MV-4-11 (cell line): ENCODE measurements around the gene TTC1.
"Not testable (repeated sequence)": the region's sequence is repeated elsewhere in the genome, so short reads cannot be mapped to it uniquely, and the experiment has no call there.

Experiments
- DNase-seq: peaks from one replicate; lab custom pipeline; 2025; lab: John Stamatoyannopoulos, UW

The TTC1 gene

DNA sequence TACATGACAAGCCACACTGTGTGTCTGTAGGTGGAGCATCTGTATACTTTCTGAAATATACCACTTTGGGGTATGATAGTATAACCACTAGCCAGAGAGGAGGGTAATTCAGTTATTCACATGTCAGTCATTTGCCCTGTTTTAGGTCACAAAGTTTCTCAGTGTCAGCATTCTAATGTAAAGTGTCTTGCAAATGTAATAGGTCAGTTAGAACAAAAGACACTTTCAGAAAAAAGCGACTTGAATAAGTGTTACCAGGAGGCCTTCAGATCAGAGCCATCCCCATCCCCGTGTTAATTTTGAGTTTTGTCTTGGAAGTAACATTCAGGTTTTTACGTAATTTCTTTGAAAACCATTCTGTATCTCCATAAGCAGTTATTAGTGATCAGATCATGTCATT is 33.7 kb downstream of the TTC1 start:
- no peak for DNase-seq

- peak; percentile 88 for DNase-seq
These were observed 35.5 kb downstream of the TTC1 start for GRCh38 chr5:160044391-160044804.

DNA sequence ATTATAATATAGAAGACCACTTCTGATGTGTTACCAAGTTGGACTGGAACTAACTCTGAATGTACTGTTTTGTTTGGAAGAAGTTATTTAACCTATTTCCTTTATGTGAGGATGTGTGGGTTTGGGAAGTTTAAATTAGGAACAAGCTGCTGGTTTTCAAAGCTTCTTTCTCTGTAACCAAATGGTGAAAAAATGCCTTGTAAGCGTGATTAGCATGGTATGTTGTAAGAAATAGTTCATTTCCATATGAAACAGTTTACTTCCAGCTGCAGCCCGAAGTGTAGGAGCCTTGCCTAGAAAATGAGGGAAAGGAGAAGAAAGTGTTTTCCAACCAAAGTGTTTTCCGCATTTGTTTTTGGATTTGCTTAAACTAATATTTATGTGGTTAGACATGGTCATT is 36.0 kb downstream of the TTC1 start:
- peak; percentile 55 for DNase-seq

DNA sequence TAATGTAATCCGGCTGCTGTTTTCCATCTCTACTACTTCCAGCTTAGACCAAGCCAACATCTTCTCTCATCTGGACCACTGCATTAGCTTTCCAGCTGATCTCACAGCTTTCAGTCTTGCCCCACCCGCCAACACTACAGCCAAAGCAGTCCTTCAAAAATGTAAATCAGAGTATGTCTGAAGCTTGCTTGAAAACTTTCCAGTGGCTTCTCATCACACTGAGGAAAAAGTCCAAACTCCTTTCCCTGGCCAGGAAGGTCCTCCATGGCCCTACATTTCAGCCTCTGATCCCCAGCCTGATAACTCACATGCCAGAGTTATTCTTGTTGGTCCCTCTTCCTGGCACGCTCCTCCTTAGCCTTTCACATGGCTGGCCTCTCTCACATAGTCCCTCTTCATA is 38.5 kb downstream of the TTC1 start:
- DNase-seq: no peak

DNA sequence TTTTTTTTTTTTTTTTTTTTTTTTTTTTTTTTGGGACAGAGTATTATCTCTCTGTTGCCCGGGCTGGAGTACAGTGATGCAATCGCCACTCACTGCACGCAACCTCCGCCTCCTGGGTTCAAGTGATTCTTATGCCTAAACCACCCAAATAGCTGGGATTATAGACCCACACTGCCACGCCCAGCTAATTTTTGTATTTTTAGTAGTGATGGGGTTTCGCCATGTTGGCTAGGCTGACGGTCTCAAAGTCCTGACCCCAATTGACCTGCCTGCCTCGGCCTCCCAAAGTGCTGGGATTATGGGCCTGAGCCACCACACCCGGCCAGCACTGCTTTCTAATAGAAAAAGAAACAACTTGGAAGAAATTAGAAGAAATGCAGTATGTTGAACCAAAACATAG is 39.2 kb downstream of the TTC1 start:
- peak; percentile 81 for DNase-seq

DNA sequence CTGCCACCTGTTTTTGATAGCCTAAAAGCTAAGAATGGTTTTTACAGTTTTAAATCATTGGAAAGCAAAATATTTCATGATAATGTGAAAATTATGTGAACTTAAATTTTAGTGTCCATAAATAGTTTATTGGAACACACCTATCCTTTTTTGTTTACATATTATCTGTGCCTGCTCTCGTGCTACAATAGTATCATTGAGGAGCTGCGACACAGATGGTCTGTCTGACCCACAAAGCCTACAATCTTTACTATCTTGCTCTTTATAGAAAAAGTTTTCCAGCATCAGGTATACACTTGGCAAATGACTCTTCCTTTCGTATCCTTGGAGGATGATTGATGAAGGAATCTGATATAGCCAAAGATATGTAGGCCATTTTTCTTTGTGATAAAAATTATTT is 40.2 kb downstream of the TTC1 start:
- DNase-seq: no peak

GRCh38 chr5:160054047-160054446 is 45.1 kb downstream of the TTC1 start:
- no peak for DNase-seq

GRCh38 chr5:160054831-160055230 is 45.9 kb downstream of the TTC1 start:
- no peak for DNase-seq

DNA sequence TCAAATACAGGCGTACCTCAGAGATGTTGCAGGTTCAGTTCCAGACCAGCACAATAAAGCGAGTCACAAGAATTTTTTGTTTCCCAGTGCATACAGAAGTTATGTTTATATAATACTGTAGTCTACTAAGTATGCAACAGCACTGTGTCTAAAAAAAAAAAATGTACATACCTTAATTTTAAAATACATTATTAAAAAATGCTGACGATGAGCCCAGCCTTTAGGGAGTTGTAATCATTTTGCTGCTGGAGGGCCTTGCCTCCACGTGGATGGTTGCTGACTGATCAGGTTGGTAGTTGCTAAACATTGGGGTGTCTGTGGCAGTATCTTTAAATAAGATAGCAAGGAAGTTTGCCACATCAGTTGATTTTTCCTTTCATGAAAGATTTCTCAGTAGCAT is 48.3 kb downstream of the TTC1 start:
- no peak for DNase-seq

GRCh38 chr5:160060001-160060400 is 51.1 kb downstream of the TTC1 start:
- no peak for DNase-seq

GRCh38 chr5:160061770-160062169 is 52.8 kb downstream of the TTC1 start:
- no peak for DNase-seq

- DNase-seq: no peak
These were observed 55.5 kb downstream of the TTC1 start for GRCh38 chr5:160064417-160064810.

GRCh38 chr5:160064995-160065614 is 56.2 kb downstream of the TTC1 start:
- DNase-seq: no peak

DNA sequence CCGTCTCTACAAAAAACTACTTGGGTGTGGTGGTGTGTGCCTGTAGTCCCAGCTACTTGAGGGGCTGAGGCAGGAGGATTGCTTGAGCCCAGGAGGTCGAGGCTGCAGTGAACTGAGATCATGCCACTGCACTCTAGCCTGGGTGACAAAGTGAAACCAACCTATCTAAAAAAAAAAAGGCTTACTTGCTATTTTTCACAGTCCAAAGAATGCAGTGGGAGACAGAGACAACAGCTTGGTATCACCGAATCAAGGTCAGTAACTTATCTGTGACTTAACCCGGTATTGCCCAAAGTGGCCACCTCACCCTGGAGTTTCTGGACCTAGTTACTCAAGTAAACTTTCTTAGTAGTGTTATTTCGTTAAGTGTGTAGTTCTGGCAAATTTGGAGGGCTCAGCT is 60.2 kb downstream of the TTC1 start:
- not testable (repeated sequence) for DNase-seq

- DNase-seq: peak; percentile 64
These were observed 62.6 kb downstream of the TTC1 start for GRCh38 chr5:160071516-160071915.

DNA sequence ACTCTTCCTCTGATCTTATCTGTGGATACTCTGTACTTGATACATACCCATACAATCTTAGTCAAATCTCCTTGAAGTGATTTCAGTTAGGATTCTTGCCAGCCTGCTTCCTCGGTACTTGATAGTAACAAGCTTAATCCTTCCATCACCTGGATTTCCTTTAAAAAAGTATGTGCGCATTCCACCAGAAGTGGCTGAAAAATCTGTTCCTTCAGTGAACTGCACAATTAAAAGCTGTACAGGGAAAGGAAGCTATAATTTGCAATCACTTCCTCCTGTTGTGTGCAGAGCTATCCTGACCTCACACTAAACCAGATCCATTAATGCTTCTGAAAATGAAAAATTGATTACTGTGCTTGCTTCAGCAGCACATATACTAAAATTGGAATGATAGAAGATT is 63.0 kb downstream of the TTC1 start:
- peak; percentile 46 for DNase-seq

GRCh38 chr5:160075073-160075472 is 66.1 kb downstream of the TTC1 start:
- no peak for DNase-seq

- no peak for DNase-seq
These were observed 68.1 kb downstream of the TTC1 start for GRCh38 chr5:160076997-160077396.

GRCh38 chr5:160079753-160080152 is 70.8 kb downstream of the TTC1 start:
- no peak for DNase-seq

DNA sequence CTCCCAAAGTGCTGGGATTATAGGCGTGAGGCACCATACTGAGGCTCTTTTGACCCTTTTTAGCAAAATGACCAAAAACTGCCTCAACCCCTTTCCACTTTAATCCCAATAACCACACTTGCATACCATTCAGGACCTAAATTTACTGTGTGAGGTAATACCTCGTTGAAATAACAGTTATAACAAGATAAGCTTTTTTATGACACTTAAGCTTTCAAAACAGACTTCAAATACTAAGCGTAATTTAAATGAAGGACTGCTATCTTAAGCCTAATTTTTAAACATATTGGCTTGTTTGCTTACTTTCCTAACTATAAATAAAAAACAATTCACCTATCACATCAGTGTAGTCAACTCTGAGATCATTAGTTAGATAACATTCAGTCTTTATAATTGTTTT is 72.6 kb downstream of the TTC1 start:
- no peak for DNase-seq

- no peak for DNase-seq
These were observed 73.9 kb downstream of the TTC1 start for GRCh38 chr5:160082614-160083500.

DNA sequence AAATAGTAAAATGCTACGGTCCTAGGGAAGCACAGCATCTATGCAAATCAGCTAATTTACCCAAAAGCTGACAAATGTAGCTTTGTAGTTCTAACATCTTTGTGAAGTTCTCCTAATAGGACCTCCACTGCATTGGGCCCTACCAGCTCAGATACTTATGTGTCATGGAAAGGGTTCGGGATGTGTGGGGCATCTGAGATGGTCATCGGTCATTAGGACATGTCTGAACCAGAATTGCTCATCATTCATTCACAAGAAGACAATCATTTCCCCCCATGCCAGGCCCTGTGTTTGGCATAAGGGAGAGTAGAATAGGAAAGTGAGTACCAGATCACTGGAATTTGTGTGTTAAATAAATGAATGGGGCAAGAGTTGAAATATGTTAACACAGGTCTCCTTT is 74.6 kb downstream of the TTC1 start:
- DNase-seq: no peak

GRCh38 chr5:160084144-160084543 is 75.2 kb downstream of the TTC1 start:
- no peak for DNase-seq

DNA sequence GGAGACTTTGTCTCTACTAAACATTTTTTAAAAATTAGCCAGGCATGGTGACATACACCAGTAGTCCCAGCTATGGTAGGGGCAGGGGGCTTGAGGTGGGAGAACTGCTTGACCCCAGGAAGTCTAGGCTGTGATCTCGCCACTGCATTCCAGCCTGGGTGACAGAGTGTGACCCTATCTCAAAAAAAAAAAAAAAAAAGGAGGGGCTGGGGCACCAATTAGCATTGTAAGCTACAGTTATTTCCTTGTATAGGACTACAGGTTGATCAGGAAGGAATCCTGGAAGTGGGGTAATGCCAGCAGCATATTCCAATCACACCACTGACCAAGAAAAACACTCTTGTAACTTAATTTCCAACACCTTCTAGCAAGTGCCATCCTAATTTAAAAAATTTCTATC is 78.3 kb downstream of the TTC1 start:
- no peak for DNase-seq
